ENCODE data around the gene INTS6.

INTS6 gene

GRCh38 chr13:51495316-51495715 is 42.5 kb upstream of the INTS6 start:
- CTCF ChIA-PET: no interaction called here
- POLR2A ChIA-PET (ENCODE audit: low non-redundant PET): no interaction called here

GRCh38 chr13:51494156-51494555 is 41.3 kb upstream of the INTS6 start:
- ChIA-PET POLR2A (ENCODE audit: low non-redundant PET) (no interaction called here), CTCF (no interaction called here)
- TF ChIP-seq CTCF (conservative IDR thresholded peaks at IDR 0.05; ENCODE audit: low read depth): no peak
- no peak overlapping the region for H3K27ac ChIP-seq
- DNase-seq (ENCODE audit: low spot score): no peak

More at GRCh38 chr13:51495316-51495715, 42.5 kb upstream of the INTS6 start:
- no peak overlapping the region for H3K27ac ChIP-seq
- no peak for DNase-seq (ENCODE audit: low spot score)
- no peak for TF ChIP-seq CTCF (conservative IDR thresholded peaks at IDR 0.05; ENCODE audit: low read depth)

GRCh38 chr13:51488212-51488611 is 35.4 kb upstream of the INTS6 start:
- no peak for TF ChIP-seq CTCF (conservative IDR thresholded peaks at IDR 0.05; ENCODE audit: low read depth)
- POLR2A ChIA-PET (ENCODE audit: low non-redundant PET): no interaction called here
- no peak for DNase-seq (ENCODE audit: low spot score)
- no peak overlapping the region for H3K27ac ChIP-seq
- CTCF ChIA-PET: no interaction called here

- H3K27ac ChIP-seq: no peak overlapping the region
- TF ChIP-seq CTCF (conservative IDR thresholded peaks at IDR 0.05; ENCODE audit: low read depth): no peak
- ChIA-PET POLR2A (ENCODE audit: low non-redundant PET) (no interaction called here), CTCF (no interaction called here)
- no peak for DNase-seq (ENCODE audit: low spot score)
Measured at GRCh38 chr13:51481656-51482055, 28.8 kb upstream of the INTS6 start.

- ChIA-PET POLR2A (ENCODE audit: low non-redundant PET) (no interaction called here), CTCF (no interaction called here)
- peak; percentile 59 for DNase-seq (ENCODE audit: low spot score)
Measured at GRCh38 chr13:51479199-51479523, 26.3 kb upstream of the INTS6 start.

GRCh38 chr13:51478418-51479198 is 25.8 kb upstream of the INTS6 start:
- H3K27ac ChIP-seq: no peak overlapping the region
- POLR2A ChIA-PET (ENCODE audit: low non-redundant PET): no interaction called here
- CTCF ChIA-PET: interaction anchor here (0.6 kb wide), 2 partner anchors 43 to 156 kb away, joined by 3 read pairs; no protein-coding TSS in a partner anchor
- no peak for TF ChIP-seq CTCF (conservative IDR thresholded peaks at IDR 0.05; ENCODE audit: low read depth)
- no peak for DNase-seq (ENCODE audit: low spot score)

More at GRCh38 chr13:51479199-51479523, 26.3 kb upstream of the INTS6 start:
- TF ChIP-seq CTCF (conservative IDR thresholded peaks at IDR 0.05; ENCODE audit: low read depth): no peak
- H3K27ac ChIP-seq: no peak overlapping the region

Measured in RWPE1 (cell line).